HG02798 (cell line): Measurements from ENCODE around the gene CERS1.

Source experiments
- ATAC-seq: cut with Tn5 transposase; IDR thresholded peaks from one replicate; pipeline ENCODE4 v1.9.1; 2021; ENCODE audit warnings: mild to moderate bottlenecking; ENCODE audit not compliant: unreplicated experiment, poor library complexity

Gene CERS1

GRCh38 chr19:18899624-18900560, 3.9 kb upstream of the CERS1 start:
- no peak for ATAC-seq

- ATAC-seq = no peak
Measured at GRCh38 chr19:18898607-18899408, 2.9 kb upstream of the CERS1 start.

GRCh38 chr19:18898081-18898606, 2.2 kb upstream of the CERS1 start:
- ATAC-seq = no peak

- no peak for ATAC-seq
Measured at GRCh38 chr19:18897094-18898029, 1.4 kb upstream of the CERS1 start.

GRCh38 chr19:18896421-18896841, 473 bp upstream of the CERS1 start:
- no peak for ATAC-seq

- ATAC-seq = no peak
Measured at GRCh38 chr19:18895038-18895823, 727 bp downstream of the CERS1 start.

GRCh38 chr19:18894254-18895037, 1.5 kb downstream of the CERS1 start:
- no peak for ATAC-seq

- ATAC-seq = no peak
Measured at GRCh38 chr19:18893587-18894253, 2.2 kb downstream of the CERS1 start.

GRCh38 chr19:18889949-18890745, 5.8 kb downstream of the CERS1 start:
- ATAC-seq = no peak

- no peak for ATAC-seq
Measured at GRCh38 chr19:18886972-18887371, 9.0 kb downstream of the CERS1 start.

GRCh38 chr19:18883526-18884304, 12.2 kb downstream of the CERS1 start:
- ATAC-seq = no peak

- ATAC-seq = no peak
Measured at GRCh38 chr19:18881491-18881890, 14.5 kb downstream of the CERS1 start.

GRCh38 chr19:18879579-18880373, 16.2 kb downstream of the CERS1 start:
- ATAC-seq = no peak

- no peak for ATAC-seq
Measured at GRCh38 chr19:18878858-18879578, 16.9 kb downstream of the CERS1 start.
